GM18873 (cell line): ENCODE data around the gene ADCY6.
"Not testable (repeated sequence)": the region's sequence is repeated elsewhere in the genome, so short reads cannot be mapped to it uniquely, and the experiment has no call there.

Experiments used
- ATAC-seq: cut with Tn5 transposase; IDR thresholded peaks from one replicate; pipeline ENCODE4 v1.9.1; 2021; ENCODE audit warnings: mild to moderate bottlenecking, moderate library complexity, moderate number of reproducible peaks; ENCODE audit not compliant: unreplicated experiment, low FRiP score

Gene ADCY6

GRCh38 chr12:48767047-48767446 lies 21.8 kb downstream of the ADCY6 start:
- no peak for ATAC-seq

GRCh38 chr12:48765753-48766162 lies 23.1 kb downstream of the ADCY6 start:
- no peak for ATAC-seq

- ATAC-seq, result no peak
Observed at GRCh38 chr12:48764521-48764920, 24.4 kb downstream of the ADCY6 start.

- no peak for ATAC-seq
Observed at GRCh38 chr12:48758737-48759136, 30.2 kb downstream of the ADCY6 start.

- ATAC-seq, result no peak
Observed at GRCh38 chr12:48758186-48758585, 30.7 kb downstream of the ADCY6 start.

- no peak for ATAC-seq
Observed at GRCh38 chr12:48750769-48751356, 38.0 kb downstream of the ADCY6 start.

- no peak for ATAC-seq
Observed at GRCh38 chr12:48750215-48750614, 38.7 kb downstream of the ADCY6 start.

- ATAC-seq, result no peak
Observed at GRCh38 chr12:48744251-48745008, 44.5 kb downstream of the ADCY6 start.

GRCh38 chr12:48739618-48740269 lies 49.1 kb downstream of the ADCY6 start:
- no peak for ATAC-seq

GRCh38 chr12:48736456-48736855 lies 52.4 kb downstream of the ADCY6 start:
- ATAC-seq, result no peak

- ATAC-seq, result no peak
Observed at GRCh38 chr12:48728807-48729206, 60.1 kb downstream of the ADCY6 start.

GRCh38 chr12:48720737-48721136 lies 68.2 kb downstream of the ADCY6 start:
- not testable (repeated sequence) for ATAC-seq

- not testable (repeated sequence) for ATAC-seq
Observed at GRCh38 chr12:48720171-48720570, 68.7 kb downstream of the ADCY6 start.

GRCh38 chr12:48719002-48719401 lies 69.9 kb downstream of the ADCY6 start:
- not testable (repeated sequence) for ATAC-seq

- no peak for ATAC-seq
Observed at GRCh38 chr12:48717252-48717695, 71.6 kb downstream of the ADCY6 start.

- peak; percentile 97 for ATAC-seq
Observed at GRCh38 chr12:48716493-48717251, 72.2 kb downstream of the ADCY6 start, which contains the start of gene CCNT1. Gene CCNT1, minus strand, starts transcription at chr12:48716707. Its CDS starts 32 bp downstream, at chr12:48716675.
